Measurements from ENCODE around the gene CMTM8.

DNA sequence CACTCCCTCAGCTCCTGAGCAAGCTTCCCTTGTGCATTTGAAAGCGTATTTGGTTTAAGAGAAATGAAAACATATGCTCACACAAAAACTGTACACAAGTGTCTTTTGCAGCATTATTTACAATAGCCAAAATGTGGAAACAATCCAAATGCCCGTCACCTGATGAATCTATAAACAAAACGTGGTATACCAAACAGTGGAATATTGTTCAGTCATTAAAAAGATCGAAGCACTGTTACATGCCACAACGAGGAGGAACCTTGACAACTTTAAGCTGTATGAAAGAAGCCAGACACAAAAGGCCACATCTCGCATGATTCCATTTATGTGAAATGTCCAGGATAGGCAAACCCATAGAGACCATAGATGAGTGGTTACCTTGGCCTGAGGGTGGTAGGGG, 81.6 kb downstream of the CMTM8 start:
- TF ChIP-seq ARNTL (CRISPR knock-in tag; IDR thresholded peaks at IDR 0.05; ENCODE audit: borderline replicate concordance, low read depth) (no peak), ESRRG (CRISPR knock-in tag; IDR thresholded peaks at IDR 0.05) (no peak), ZC3H10 (CRISPR knock-in tag; IDR thresholded peaks at IDR 0.05) (no peak), RARB (CRISPR knock-in tag; IDR thresholded peaks at IDR 0.05) (no peak)

All from SK-N-SH treated with all-trans-retinoic acid at 6 μM for 48 hours (cell line).